Measurements from ENCODE around the gene NR5A1. TPM values are rescaled to one million over a fixed set of nuclear protein-coding genes. Genes with fewer than 3 reads are reported as not detected.
A peak's percentile ranks its signal among the peaks of the same experiment; 100 is the strongest.

Gene NR5A1
- total RNA-seq, 1 donor from 2014 or later: 1.0 TPM

- no peak for DNase-seq (ENCODE audit: low spot score)
Measured at GRCh38 chr9:124457887-124458431, 49.2 kb downstream of the NR5A1 start.

GRCh38 chr9:124457079-124457886, 49.9 kb downstream of the NR5A1 start:
- Histone ChIP-seq H3K36me3 (no peaks in the 10 kb centered on the region), H3F3A (ENCODE audit: low read depth) (no peaks in the 10 kb centered on the region), H3K79me2 (ENCODE audit: low read depth) (no peaks in the 10 kb centered on the region), H2AFZ (replicated peaks) (no peak overlapping the region), H3K9ac (no peak overlapping the region), H3K27me3 (peaks cover 23% of the 10 kb centered on the region), H3K4me2 (no peak overlapping the region), H3K27ac (no peak overlapping the region), H3K4me3 (no peak overlapping the region), H4K20me1 (ENCODE audit: low read depth) (peaks cover 3% of the 10 kb centered on the region), H3K4me1 (no peaks in the 10 kb centered on the region), H3K9me3 (ENCODE audit: low read depth) (no peaks in the 10 kb centered on the region)
- Mint-ChIP-seq H3K27me3 (ENCODE audit: insufficient read depth, low read depth) (peaks cover 19% of the 10 kb centered on the region), H3K36me3 (no peaks in the 10 kb centered on the region), H3K27ac (peak overlapping the region; percentile 20), H3K4me1 (no peaks in the 10 kb centered on the region), H3K9me3 (no peaks in the 10 kb centered on the region), H3K4me3 (peak overlapping the region; percentile 43)
- no peak for DNase-seq (ENCODE audit: low spot score)
- no peak for TF ChIP-seq EZH2 (IDR thresholded peaks at IDR 0.05)
- no peak for TF ChIP-seq EZH2phosphoT487 (IDR thresholded peaks at IDR 0.05)
- no peak for TF ChIP-seq CTCF (IDR thresholded peaks at IDR 0.05)

More at GRCh38 chr9:124457887-124458431, 49.2 kb downstream of the NR5A1 start:
- Mint-ChIP-seq H3K4me1 (no peaks in the 10 kb centered on the region), H3K27ac (no peak overlapping the region), H3K27me3 (ENCODE audit: insufficient read depth, low read depth) (peaks cover 13% of the 10 kb centered on the region), H3K4me3 (peak overlapping the region; percentile 43), H3K36me3 (no peaks in the 10 kb centered on the region), H3K9me3 (no peaks in the 10 kb centered on the region)
- Histone ChIP-seq H3K79me2 (ENCODE audit: low read depth) (no peaks in the 10 kb centered on the region), H3K9ac (no peak overlapping the region), H3K9me3 (ENCODE audit: low read depth) (no peaks in the 10 kb centered on the region), H2AFZ (replicated peaks) (no peak overlapping the region), H3K4me1 (no peaks in the 10 kb centered on the region), H3K4me2 (no peak overlapping the region), H3K4me3 (no peak overlapping the region), H3K27me3 (peaks cover 19% of the 10 kb centered on the region), H3F3A (ENCODE audit: low read depth) (no peaks in the 10 kb centered on the region), H3K36me3 (no peaks in the 10 kb centered on the region), H3K27ac (no peak overlapping the region), H4K20me1 (ENCODE audit: low read depth) (peaks cover 3% of the 10 kb centered on the region)
- no peak for TF ChIP-seq EZH2 (IDR thresholded peaks at IDR 0.05)
- no peak for TF ChIP-seq EZH2phosphoT487 (IDR thresholded peaks at IDR 0.05)
- TF ChIP-seq CTCF (IDR thresholded peaks at IDR 0.05): no peak

GRCh38 chr9:124456341-124457078, 50.7 kb downstream of the NR5A1 start:
- no peak for TF ChIP-seq CTCF (IDR thresholded peaks at IDR 0.05)
- no peak for TF ChIP-seq EZH2 (IDR thresholded peaks at IDR 0.05)
- no peak for TF ChIP-seq EZH2phosphoT487 (IDR thresholded peaks at IDR 0.05)
- H3K4me3 Mint-ChIP-seq: no peak overlapping the region
- no peak for DNase-seq (ENCODE audit: low spot score)
- no peak overlapping the region for H3K4me2 ChIP-seq
- H3K9me3 ChIP-seq (ENCODE audit: low read depth): no peaks in the 10 kb centered on the region
- no peak overlapping the region for H3K4me3 ChIP-seq
- H3K27ac Mint-ChIP-seq: peak overlapping the region; percentile 20
- peaks cover 31% of the 10 kb centered on the region for H3K27me3 ChIP-seq
- no peak overlapping the region for H3K9ac ChIP-seq
- H3K4me1 ChIP-seq: peaks cover under 1% of the 10 kb centered on the region
- no peaks in the 10 kb centered on the region for H3K79me2 ChIP-seq (ENCODE audit: low read depth)
- no peaks in the 10 kb centered on the region for H3K36me3 Mint-ChIP-seq
- H3K9me3 Mint-ChIP-seq: no peaks in the 10 kb centered on the region
- no peak overlapping the region for H2AFZ ChIP-seq (replicated peaks)
- H3K27ac ChIP-seq: no peak overlapping the region
- H4K20me1 ChIP-seq (ENCODE audit: low read depth): peaks cover 3% of the 10 kb centered on the region
- peaks cover 24% of the 10 kb centered on the region for H3K27me3 Mint-ChIP-seq (ENCODE audit: insufficient read depth, low read depth)
- H3K4me1 Mint-ChIP-seq: peaks cover 1% of the 10 kb centered on the region
- no peaks in the 10 kb centered on the region for H3K36me3 ChIP-seq
- no peaks in the 10 kb centered on the region for H3F3A ChIP-seq (ENCODE audit: low read depth)
